NK-92 treated with Interleukin-12 subunit alpha and Interleukin-12 subunit beta, amount 100 ng/mL, for 24 hours (cell line): ENCODE data around the gene SSNA1.

Source experiments
- DNase-seq: peaks from one replicate; lab custom pipeline; 2025; lab: John Stamatoyannopoulos, UW

SSNA1 gene

GRCh38 chr9:137201205-137201868 lies 12.9 kb downstream of the SSNA1 start:
- no peak for DNase-seq

GRCh38 chr9:137202966-137203365 lies 14.5 kb downstream of the SSNA1 start:
- DNase-seq: no peak

- DNase-seq: no peak
These were observed 16.3 kb downstream of the SSNA1 start for GRCh38 chr9:137204731-137205125.

GRCh38 chr9:137205126-137206069 lies 16.9 kb downstream of the SSNA1 start, which contains the start of the genes NDOR1 and TMEM203:
Gene NDOR1 (plus strand): TSS chr9:137205700. CDS start chr9:137205778, 78 bp downstream.
Gene TMEM203 (minus strand): TSS chr9:137205648. CDS start chr9:137205414, 234 bp downstream.
- DNase-seq: peak; percentile 84

GRCh38 chr9:137206602-137207001 lies 18.1 kb downstream of the SSNA1 start:
- no peak for DNase-seq

GRCh38 chr9:137211532-137211931 lies 23.1 kb downstream of the SSNA1 start:
- no peak for DNase-seq

GRCh38 chr9:137212520-137212919 lies 24.0 kb downstream of the SSNA1 start:
- DNase-seq: no peak

- DNase-seq: no peak
These were observed 24.9 kb downstream of the SSNA1 start for GRCh38 chr9:137213160-137214060.

- DNase-seq: no peak
These were observed 26.1 kb downstream of the SSNA1 start for GRCh38 chr9:137214620-137215019.

- DNase-seq: no peak
These were observed 26.9 kb downstream of the SSNA1 start for GRCh38 chr9:137215196-137215986.

- no peak for DNase-seq
These were observed 27.9 kb downstream of the SSNA1 start for GRCh38 chr9:137216188-137216965.

GRCh38 chr9:137217276-137218211 lies 29.1 kb downstream of the SSNA1 start:
- no peak for DNase-seq

- no peak for DNase-seq
These were observed 29.8 kb downstream of the SSNA1 start for GRCh38 chr9:137218212-137218753.

- DNase-seq: no peak
These were observed 30.3 kb downstream of the SSNA1 start for GRCh38 chr9:137218754-137219271.

- no peak for DNase-seq
These were observed 31.4 kb downstream of the SSNA1 start for GRCh38 chr9:137219757-137220316.

- no peak for DNase-seq
These were observed 32.0 kb downstream of the SSNA1 start for GRCh38 chr9:137220317-137221094.

- no peak for DNase-seq
These were observed 32.6 kb downstream of the SSNA1 start for GRCh38 chr9:137221095-137221505.
